HL-60 (cell line): ENCODE measurements around the gene LBR.

Source experiments
- DNase-seq, 2 experiments: peaks; one replicate each; pipeline ENCODE4 v3.0.0-alpha.2; 2010 to 2020; ENCODE audit warnings: low read depth in 1 of 2, low spot score in 1 of 2
- H3K27ac ChIP-seq: fragments of 250-450 bp; sonication (Bioruptor Pico); replicated peaks from 2 replicates; pipeline ENCODE4 v1.5.1; 2020; ENCODE audit warnings: mild to moderate bottlenecking, moderate library complexity
- H3K27me3 ChIP-seq: fragments of 250-450 bp; sonication (Bioruptor Pico); 2 replicates; pipeline ENCODE4 v1.5.1; 2021; ENCODE audit warnings: mild to moderate bottlenecking, moderate library complexity; ENCODE audit not compliant: insufficient read depth, poor library complexity, severe bottlenecking
- H3K4me3 ChIP-seq: replicated peaks from 2 replicates; pipeline ENCODE4 v1.5.1; 2011; ENCODE audit warnings: mild to moderate bottlenecking, control low read depth, low read length; ENCODE audit not compliant: insufficient read depth
- GABPA ChIP-seq: IDR thresholded peaks from 2 replicates; pipeline ENCODE4 v1.6.1; 2012; ENCODE audit warnings: low read depth
- POLR2AphosphoS5 ChIP-seq: IDR thresholded peaks from 2 replicates; pipeline ENCODE4 v1.6.1; 2012; ENCODE audit warnings: low read depth
- SPI1 ChIP-seq: IDR thresholded peaks from 2 replicates; pipeline ENCODE4 v1.6.1; 2012; ENCODE audit warnings: low read depth, mild to moderate bottlenecking, borderline replicate concordance
- TF ChIP-seq, protein P1 (sequence below): IDR thresholded peaks from 2 replicates; pipeline ENCODE4 v1.6.1; 2012; ENCODE audit warnings: low read depth; ENCODE audit not compliant: insufficient replicate concordance
- TF ChIP-seq, protein P2 (sequence below): IDR thresholded peaks from one replicate; pipeline ENCODE4 v1.5.1; 2011; ENCODE audit warnings: low read length, control low read depth, inconsistent platforms; ENCODE audit not compliant: insufficient read depth

The LBR gene

DNA sequence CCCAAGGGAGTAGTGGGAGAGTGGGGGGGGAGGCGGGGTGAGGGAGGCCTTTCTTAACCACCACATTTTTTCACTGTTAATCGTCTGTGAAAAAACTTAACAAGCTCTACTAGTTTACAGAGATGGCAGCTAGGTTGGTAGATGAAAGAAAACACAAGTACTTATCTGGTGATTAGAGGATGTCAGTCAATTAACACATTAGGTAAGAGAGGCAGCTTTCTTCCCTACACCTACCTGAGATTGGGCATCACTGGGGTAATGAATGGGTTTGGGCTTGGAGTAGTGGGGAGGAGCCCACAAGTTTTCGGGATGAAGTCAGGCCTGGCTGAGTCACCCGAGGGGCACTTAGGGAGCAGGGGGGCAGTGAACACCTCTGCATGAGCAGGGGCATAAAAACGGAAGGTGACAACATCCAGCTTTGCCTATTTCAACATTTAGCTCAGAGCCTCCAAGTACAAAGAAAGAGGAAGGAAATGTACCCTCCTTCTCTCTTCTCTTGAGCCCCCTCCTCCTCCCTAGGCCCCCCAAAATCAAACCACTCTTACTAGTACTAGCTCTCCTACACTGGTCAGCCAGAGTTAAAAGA, 2.5 kb downstream of the LBR start:
- Histone ChIP-seq H3K27me3 (no peaks in the 10 kb centered on the region), H3K4me3 (peak overlapping the region; percentile 87), H3K27ac (peak overlapping the region; percentile 88)
- DNase-seq = peak; percentile 81 to 84
- TF ChIP-seq GABPA (no peak), POLR2AphosphoS5 (no peak), SPI1 (peak; percentile 14; the same call in 1 of the 2 replicates)
- TF ChIP-seq, protein P1, sequence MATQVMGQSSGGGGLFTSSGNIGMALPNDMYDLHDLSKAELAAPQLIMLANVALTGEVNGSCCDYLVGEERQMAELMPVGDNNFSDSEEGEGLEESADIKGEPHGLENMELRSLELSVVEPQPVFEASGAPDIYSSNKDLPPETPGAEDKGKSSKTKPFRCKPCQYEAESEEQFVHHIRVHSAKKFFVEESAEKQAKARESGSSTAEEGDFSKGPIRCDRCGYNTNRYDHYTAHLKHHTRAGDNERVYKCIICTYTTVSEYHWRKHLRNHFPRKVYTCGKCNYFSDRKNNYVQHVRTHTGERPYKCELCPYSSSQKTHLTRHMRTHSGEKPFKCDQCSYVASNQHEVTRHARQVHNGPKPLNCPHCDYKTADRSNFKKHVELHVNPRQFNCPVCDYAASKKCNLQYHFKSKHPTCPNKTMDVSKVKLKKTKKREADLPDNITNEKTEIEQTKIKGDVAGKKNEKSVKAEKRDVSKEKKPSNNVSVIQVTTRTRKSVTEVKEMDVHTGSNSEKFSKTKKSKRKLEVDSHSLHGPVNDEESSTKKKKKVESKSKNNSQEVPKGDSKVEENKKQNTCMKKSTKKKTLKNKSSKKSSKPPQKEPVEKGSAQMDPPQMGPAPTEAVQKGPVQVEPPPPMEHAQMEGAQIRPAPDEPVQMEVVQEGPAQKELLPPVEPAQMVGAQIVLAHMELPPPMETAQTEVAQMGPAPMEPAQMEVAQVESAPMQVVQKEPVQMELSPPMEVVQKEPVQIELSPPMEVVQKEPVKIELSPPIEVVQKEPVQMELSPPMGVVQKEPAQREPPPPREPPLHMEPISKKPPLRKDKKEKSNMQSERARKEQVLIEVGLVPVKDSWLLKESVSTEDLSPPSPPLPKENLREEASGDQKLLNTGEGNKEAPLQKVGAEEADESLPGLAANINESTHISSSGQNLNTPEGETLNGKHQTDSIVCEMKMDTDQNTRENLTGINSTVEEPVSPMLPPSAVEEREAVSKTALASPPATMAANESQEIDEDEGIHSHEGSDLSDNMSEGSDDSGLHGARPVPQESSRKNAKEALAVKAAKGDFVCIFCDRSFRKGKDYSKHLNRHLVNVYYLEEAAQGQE = no peak
- TF ChIP-seq, protein P2, sequence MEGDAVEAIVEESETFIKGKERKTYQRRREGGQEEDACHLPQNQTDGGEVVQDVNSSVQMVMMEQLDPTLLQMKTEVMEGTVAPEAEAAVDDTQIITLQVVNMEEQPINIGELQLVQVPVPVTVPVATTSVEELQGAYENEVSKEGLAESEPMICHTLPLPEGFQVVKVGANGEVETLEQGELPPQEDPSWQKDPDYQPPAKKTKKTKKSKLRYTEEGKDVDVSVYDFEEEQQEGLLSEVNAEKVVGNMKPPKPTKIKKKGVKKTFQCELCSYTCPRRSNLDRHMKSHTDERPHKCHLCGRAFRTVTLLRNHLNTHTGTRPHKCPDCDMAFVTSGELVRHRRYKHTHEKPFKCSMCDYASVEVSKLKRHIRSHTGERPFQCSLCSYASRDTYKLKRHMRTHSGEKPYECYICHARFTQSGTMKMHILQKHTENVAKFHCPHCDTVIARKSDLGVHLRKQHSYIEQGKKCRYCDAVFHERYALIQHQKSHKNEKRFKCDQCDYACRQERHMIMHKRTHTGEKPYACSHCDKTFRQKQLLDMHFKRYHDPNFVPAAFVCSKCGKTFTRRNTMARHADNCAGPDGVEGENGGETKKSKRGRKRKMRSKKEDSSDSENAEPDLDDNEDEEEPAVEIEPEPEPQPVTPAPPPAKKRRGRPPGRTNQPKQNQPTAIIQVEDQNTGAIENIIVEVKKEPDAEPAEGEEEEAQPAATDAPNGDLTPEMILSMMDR = no peak

DNA sequence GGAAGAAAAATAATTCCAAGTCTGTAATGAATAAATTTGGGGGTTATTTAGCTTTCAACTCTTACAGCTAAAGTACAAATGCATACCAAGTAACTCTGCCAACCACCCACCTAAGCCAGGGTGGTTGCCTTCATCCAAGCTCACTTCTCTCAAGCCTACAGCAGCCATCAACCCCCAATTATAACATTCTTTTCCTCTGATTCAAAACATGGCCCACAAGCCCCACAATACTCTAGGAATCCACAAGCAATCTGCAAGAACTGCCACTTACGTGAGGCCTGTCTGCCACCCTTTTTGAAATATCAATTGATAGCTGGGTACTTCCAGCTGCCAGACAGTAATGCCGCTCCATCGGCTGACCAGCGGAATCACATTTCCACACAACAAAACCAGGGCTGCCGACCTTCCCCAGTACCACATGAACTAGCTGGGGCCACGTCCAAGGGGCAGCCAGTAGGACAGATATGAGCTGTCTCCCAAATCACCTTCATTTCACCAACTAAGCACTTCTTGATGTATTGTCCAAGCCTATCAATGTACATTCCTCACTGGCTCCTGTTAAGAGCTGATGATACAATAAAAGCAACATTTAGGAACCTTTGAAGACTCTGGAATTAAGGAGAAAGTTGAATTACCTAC, 3.2 kb downstream of the LBR start:
- Histone ChIP-seq H3K27me3 (no peaks in the 10 kb centered on the region), H3K27ac (peak overlapping the region; percentile 88), H3K4me3 (peak overlapping the region; percentile 87)
- no peak for DNase-seq
- no peak for TF ChIP-seq GABPA
- no peak for TF ChIP-seq POLR2AphosphoS5
- TF ChIP-seq SPI1 = no peak
- TF ChIP-seq, protein P2 = no peak
- TF ChIP-seq, protein P1 = no peak

DNA sequence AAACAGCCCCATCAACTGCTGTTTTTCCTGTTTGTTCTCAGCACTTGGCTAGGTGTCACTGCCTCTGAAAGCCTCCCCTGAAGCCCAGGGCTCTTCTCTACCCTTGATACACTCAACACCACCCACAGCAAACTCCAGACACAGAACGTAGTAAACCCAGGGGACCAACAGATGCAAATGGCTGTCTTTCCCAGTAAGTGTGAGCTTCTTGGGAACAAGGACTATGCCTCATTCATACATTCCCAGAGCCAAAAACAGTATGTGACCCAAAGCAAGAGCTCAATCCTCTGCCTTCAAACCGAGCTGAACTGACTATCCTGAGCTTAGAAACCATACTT, 4.4 kb downstream of the LBR start:
- TF ChIP-seq, protein P1 = no peak
- TF ChIP-seq, protein P2 = no peak
- TF ChIP-seq SPI1 (no peak), POLR2AphosphoS5 (no peak), GABPA (no peak)
- Histone ChIP-seq H3K27ac (no peak overlapping the region; the same call in 1 of the 2 replicates), H3K27me3 (no peaks in the 10 kb centered on the region), H3K4me3 (0 out of 2 replicates have a peak overlapping the region, but pooled peaks have one; percentile 3)
- DNase-seq = no peak
